ENCODE data around the gene METTL25B.
"Not testable (repeated sequence)": the region's sequence is repeated elsewhere in the genome, so short reads cannot be mapped to it uniquely, and the experiment has no call there.

The METTL25B gene

GRCh38 chr1:156748670-156749418 lies 20.6 kb downstream of the METTL25B start:
- peak; percentile 56 for DNase-seq (ENCODE audit: low spot score)

DNA sequence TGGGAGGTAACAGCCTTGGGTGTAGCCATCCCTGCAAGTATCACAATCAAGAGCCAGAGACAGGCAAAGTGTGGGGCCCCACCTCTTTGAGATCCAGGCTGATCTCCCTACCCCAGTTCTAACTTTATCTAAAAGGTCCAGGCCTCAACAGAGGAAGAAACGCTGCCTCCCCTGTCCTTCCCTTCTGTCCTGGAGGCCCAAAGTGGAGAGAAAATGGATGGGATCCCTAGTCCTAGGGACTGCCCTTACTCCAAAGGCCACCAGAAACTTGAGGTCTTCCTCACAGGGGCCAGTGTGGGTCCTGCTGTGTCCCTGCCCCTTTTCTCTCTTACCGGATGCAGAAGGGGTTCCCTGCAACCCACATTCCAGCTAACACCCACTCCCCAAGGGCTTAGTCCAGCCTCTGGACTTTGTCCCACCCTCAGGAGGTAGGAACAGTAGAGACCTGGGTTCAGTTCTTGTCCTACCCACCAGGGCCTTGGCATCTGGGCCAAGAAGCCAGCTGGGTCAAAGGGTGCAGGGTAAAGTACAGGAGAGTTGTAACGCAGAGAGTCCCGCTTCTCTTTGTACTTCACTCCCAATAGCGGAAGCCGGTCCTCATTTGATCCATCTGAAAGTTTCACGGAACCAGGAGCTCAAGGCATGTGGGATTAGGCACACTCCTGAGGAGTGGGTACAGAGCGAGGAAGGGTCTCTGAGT lies 21.3 kb downstream of the METTL25B start:
- DNase-seq (ENCODE audit: low spot score) = no peak

- no peak for DNase-seq (ENCODE audit: low spot score)
Measured at GRCh38 chr1:156750191-156750672, 22.0 kb downstream of the METTL25B start.

DNA sequence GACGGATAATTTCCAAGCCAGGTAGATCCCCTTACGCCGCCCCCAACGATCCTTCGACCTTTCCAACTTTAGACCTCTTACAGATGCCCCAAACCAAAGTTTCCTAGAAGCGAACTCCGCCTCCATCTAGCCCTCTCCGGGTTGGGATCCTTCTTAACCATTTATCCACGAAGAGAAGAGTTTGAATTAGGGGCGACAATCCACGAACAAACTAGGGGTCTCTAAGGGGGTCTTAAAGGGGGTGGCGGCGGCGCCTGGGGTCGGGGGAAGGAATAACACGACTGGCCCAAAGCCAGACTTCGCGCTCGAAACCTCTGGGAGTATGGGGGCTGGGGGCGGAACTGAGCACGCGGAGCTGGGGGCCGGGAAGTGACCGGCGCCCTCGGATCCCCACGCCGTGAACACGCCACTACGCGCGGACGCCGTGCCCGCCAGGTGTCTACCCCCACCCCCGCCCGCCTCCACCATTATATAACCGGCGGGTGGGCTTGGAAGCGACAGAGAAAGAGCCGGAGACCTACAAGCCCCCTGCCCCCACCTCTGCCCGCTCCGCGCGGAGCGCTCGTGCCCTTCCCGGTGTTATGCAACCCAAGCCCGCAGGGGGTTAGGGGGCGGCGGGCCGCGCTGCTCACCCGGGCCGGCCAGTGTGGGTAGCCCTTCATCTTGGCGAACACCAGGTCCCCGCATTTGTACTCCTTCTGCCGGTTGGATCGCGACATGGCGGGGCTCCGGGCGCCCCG lies 22.6 kb downstream of the METTL25B start:
- DNase-seq (ENCODE audit: low spot score) = no peak

- no peak for DNase-seq (ENCODE audit: low spot score)
Measured at GRCh38 chr1:156751451-156751756, 23.1 kb downstream of the METTL25B start, which contains the start of gene HDGF. Gene HDGF (minus strand): TSS chr1:156751675. CDS start chr1:156751429, 246 bp downstream.

DNA sequence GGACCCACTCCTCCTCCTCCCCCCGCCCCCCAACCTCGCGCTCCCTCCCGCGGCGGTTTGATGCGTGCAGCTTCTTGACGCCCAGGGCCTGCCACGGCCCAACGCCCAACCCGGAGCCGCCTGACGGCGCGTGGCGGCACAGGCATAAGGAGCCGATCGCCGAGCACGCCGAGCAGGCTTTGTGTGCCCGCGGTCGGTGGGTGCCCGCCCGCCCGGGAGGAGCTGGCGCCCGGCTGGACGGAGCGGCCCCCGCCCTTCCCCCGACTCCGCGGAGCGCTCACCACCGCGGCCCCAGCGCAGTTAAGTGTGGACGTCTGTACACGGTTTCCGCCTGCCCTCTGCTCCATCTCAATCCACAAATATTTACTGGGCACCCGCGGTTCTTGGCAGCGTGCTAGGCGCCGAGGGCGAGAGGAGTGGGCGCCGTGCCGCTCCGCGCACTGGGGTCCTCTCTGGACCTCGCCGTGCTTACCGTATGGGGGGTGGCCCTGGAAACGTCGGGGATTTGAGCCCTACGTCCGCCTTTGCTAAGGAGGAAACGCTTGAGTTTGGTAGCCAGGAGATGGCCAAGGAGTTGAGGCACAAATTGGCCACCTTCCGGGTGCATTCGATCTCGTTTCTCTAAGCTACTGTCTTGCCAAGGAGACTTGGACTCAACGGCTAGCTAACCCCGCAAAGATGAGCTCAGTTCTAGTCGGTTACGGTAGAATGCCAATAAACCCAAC lies 23.6 kb downstream of the METTL25B start:
- peak; percentile 96 for DNase-seq (ENCODE audit: low spot score)

DNA sequence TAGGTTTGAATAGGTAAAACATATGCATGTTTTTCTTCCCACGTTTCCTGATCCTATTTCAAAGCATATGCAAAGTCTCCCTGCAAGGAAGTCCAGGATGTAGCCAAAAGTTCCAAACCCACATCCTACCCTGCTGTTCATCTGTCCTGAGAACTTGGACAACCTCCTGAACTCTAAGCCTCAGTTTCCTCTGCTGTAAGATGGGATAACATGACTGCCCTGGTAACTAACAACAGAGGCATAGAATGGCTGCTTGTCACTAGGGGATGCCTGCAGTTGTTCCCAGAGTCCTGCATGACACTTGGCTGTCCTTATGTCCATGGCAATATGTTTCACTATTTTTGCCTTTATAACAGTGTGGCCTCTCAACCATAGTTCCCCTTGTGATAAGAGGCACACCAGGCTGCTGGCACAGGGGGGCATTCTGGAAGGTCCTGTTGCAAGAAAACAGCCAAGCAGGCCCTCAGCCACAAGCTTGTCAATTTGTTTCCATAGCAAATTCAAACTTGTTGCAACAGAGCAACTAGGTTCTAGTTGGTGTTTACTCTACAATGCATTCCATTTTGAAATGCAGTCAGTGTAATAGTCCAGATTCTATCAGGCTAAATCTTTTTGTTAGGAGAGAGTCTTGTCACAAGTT lies 24.7 kb downstream of the METTL25B start:
- DNase-seq (ENCODE audit: low spot score) = no peak

DNA sequence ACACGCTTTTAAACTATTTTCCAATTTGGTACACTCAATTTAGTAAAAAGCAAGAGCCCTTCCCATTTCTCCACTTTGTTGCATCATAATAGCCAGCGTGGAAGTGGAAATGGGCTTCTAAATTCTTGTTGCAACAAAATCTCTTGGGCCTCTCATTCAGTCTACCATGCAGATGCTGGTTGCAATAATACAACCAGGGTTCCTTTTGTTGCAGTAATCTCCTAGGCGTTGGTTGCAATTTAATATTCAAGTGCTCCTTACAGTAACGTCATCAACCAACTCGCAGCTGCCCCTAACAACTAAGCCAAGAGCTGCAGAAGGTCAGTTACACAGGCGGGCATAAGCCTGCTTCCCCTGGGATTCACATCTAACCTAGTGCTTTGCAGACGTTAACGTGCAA lies 25.9 kb downstream of the METTL25B start:
- no peak for DNase-seq (ENCODE audit: low spot score)

GRCh38 chr1:156755527-156755950 lies 27.3 kb downstream of the METTL25B start:
- DNase-seq (ENCODE audit: low spot score) = no peak

DNA sequence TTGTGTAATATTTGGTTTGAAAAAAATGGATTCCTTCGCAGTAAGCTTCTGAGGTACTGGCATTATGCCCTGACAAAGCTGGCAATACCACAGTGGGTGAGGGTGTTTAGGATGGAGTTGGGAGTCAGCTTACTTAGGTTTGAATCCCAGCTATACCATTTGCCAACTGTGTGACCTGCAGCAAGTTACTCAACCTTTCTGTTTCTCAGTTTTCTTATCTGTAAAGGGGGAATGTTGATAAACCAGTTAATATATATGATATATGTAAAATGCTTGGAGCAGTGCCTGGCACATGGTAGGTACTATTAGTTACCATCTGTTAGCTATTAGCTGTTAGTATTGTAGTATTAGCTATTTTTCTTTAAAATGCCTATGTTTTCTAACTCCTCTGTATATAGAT lies 28.1 kb downstream of the METTL25B start:
- no peak for DNase-seq (ENCODE audit: low spot score)

- DNase-seq (ENCODE audit: low spot score) = not testable (repeated sequence)
Measured at GRCh38 chr1:156757572-156758253, 29.4 kb downstream of the METTL25B start.

DNA sequence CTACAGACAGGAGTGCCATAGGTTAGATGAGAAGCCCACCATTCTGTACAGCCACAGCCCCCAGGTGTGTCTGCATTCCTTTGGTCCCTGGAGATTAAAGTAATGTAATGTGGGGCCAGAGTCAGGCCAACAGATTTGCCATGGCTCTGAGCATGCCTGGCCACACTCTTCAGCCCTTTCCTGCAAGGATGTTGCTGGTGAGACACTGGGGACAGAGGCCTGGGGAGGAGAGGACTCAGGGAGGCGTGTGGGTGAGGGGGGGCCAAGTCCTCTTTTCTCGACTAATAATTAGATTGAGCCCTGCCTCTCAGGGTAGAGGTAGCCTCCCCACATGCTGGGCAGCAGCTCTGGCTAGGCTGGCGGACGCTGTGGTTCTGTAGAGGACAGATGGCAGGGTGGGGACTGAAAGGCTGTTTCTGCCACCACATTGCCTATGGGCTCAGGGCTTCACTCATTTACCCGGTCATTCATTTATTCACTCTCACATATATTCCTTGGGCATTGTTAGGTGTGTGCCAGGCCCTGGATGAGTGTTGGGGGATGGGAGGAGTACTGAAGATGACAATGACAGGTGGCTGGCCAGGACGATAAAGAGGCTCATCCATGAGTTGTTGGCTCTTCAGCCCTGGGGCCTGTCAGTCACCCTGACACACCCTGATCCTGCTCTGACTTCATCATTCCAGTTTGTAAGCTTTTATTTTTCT lies 32.0 kb downstream of the METTL25B start:
- no peak for DNase-seq (ENCODE audit: low spot score)

DNA sequence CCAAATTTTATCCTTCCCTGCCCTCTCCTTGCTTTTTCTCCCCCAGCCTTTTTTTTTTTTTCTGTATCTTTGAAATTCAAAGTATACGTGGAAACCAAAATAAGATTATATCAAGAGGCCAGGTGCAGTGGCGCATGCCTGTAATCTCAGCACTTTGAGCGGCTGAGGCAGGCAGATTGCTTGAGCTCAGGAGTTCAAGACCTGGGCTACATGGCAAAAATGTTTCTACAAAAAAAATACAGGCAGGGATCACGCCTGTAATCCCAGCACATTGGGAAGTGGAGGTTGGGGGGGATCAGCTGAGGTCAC lies 32.5 kb downstream of the METTL25B start:
- no peak for DNase-seq (ENCODE audit: low spot score)

DNA sequence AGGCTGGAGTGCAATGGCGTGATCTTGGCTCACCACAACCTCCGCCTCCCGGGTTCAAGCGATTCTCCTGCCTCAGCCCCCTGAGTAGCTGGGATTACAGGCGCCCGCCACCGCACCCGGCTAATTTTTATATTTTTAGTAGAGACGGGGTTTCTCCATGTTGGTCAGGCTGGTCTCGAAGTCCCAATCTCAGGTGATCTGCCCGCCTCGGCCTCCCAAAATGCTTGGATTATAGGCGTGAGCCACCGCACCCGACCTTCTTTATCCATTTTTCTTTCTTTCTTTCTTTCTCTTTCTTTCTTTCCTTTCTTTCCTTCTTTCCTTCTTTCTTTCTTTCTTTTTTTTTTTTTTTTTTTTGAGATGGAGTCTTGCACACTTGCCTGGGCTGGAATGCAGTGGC lies 36.9 kb downstream of the METTL25B start:
- not testable (repeated sequence) for DNase-seq (ENCODE audit: low spot score)

GRCh38 chr1:156765666-156766065 lies 37.4 kb downstream of the METTL25B start:
- DNase-seq (ENCODE audit: low spot score) = no peak

GRCh38 chr1:156766298-156767100 lies 38.2 kb downstream of the METTL25B start:
- peak; percentile 60 for DNase-seq (ENCODE audit: low spot score)

DNA sequence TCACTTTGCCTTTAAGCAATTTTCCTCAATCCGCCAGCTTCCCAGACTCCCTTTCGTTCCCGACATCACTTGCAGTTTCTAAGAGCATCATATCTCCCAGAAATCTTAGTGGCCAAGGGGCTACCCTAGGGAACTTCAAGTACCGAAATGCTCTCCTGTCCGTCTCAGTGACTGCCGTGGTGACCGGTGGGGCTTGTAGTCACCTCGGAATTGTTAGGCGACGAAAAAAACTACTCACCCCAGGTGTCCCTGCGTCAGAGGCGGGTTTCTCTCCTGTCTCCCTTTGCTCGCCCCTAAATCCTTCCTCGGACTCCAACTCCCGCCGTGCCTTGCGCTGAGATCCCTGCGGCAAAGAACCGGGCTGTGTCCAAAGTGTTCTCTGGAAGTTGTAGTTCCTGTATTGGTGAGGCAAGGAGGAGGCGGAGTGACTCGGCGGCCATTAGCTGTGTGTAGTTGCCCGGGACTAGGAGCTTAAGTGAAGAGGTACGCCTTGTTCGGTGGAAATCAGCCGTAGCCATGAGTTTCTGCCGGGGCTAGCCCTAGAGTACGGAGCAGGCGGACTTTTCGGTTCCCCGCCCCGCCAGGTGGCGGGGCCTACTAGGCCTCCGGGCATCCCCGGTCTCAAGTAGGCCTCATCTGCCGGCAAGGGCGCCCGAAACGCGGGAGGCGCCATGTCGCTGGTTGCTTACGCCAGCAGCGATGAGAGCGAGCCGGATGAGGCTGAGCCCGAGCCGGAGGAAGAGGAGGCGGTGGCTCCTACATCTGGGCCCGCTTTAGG lies 39.0 kb downstream of the METTL25B start, which contains the start of gene PRCC:
Gene PRCC (plus strand): TSS at position 435 of the 778 bp plus-strand sequence. CDS start 237 bp downstream, at position 672.
- DNase-seq (ENCODE audit: low spot score) = peak; percentile 100

DNA sequence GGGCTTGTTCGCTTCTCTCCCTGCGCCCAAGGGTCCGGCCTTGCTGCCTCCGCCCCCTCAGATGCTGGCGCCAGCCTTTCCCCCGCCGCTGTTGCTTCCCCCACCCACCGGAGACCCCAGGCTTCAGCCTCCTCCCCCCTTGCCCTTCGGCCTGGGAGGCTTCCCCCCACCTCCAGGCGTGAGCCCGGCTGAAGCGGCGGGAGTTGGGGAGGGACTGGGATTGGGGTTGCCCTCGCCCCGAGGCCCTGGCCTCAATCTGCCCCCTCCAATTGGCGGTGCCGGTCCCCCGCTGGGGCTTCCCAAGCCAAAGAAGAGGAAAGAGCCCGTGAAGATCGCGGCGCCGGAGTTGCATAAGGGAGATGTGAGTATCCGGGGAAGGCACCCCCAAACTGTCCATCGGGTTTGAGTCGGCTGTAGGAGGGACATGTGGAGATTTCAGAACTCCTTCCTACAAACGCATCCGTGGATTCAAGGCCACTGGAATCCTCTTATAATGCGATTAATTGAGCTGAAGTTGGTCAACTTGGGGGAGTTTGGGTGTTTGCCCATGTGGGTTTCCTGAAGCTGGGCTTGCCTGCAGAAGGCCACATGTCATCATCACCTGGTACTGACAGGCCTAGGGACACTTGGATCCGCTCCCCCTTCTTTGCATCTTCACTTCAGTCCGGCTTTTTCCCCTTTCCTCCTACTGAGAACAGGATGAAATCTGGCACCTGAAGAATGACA lies 39.8 kb downstream of the METTL25B start:
- DNase-seq (ENCODE audit: low spot score) = peak; percentile 64
